Measurements from ENCODE around the gene IL1RN.

DNA sequence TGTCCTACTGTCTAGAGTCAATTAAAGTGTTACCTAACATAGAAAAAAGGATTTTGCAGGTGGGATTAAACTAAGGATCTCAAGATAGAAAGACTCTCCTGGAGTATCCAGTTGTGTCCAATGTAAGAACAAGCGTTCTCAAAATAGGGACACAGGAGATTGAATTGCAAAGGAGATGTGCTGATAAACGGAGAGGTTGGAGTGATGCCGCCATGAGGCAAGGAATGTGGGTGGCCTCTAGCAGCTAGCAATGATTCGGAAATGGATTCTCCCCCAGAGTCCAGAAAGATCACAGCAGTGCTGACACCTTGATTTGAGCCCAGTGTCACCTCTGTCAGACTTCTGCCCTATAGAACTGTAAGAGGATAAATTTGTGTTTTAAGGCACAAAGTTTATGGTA is 24.1 kb upstream of the IL1RN start:
- TF ChIP-seq, protein P1, sequence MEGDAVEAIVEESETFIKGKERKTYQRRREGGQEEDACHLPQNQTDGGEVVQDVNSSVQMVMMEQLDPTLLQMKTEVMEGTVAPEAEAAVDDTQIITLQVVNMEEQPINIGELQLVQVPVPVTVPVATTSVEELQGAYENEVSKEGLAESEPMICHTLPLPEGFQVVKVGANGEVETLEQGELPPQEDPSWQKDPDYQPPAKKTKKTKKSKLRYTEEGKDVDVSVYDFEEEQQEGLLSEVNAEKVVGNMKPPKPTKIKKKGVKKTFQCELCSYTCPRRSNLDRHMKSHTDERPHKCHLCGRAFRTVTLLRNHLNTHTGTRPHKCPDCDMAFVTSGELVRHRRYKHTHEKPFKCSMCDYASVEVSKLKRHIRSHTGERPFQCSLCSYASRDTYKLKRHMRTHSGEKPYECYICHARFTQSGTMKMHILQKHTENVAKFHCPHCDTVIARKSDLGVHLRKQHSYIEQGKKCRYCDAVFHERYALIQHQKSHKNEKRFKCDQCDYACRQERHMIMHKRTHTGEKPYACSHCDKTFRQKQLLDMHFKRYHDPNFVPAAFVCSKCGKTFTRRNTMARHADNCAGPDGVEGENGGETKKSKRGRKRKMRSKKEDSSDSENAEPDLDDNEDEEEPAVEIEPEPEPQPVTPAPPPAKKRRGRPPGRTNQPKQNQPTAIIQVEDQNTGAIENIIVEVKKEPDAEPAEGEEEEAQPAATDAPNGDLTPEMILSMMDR (IDR thresholded peaks at IDR 0.05), result no peak
- no peak for TF ChIP-seq POLR2AphosphoS5 (IDR thresholded peaks at IDR 0.05)
